HTERT RPE-1 (cell line): Measurements from ENCODE around the gene IL1RAPL2.

ENCODE experiments used
- in situ Hi-C: fragments of 300-500 bp; cut with MboI; formaldehyde crosslinking; loops from 4 replicates; pipeline ENCODE4 v1.14.3; 2020; ENCODE audit warnings: low sequenced_read_pairs

IL1RAPL2 gene

GRCh38 chrX:105349476-105349875, 783.5 kb downstream of the IL1RAPL2 start:
- in situ Hi-C loops = no loop called here

- in situ Hi-C loops = no loop called here
Measured at GRCh38 chrX:105375816-105376215, 809.8 kb downstream of the IL1RAPL2 start.

GRCh38 chrX:105424729-105425128, 858.7 kb downstream of the IL1RAPL2 start:
- in situ Hi-C loops = no loop called here

GRCh38 chrX:105451401-105451800, 885.4 kb downstream of the IL1RAPL2 start:
- in situ Hi-C loops = no loop called here

GRCh38 chrX:105458846-105459245, 892.8 kb downstream of the IL1RAPL2 start:
- in situ Hi-C loops = no loop called here

GRCh38 chrX:105460376-105460775, 894.4 kb downstream of the IL1RAPL2 start:
- in situ Hi-C loops = no loop called here

- in situ Hi-C loops = no loop called here
Measured at GRCh38 chrX:105461016-105461415, 895.0 kb downstream of the IL1RAPL2 start.

GRCh38 chrX:105462186-105462585, 896.2 kb downstream of the IL1RAPL2 start:
- in situ Hi-C loops = no loop called here

GRCh38 chrX:105463473-105463872, 897.5 kb downstream of the IL1RAPL2 start:
- in situ Hi-C loops = no loop called here

GRCh38 chrX:105464618-105465017, 898.6 kb downstream of the IL1RAPL2 start:
- in situ Hi-C loops = no loop called here

- in situ Hi-C loops = no loop called here
Measured at GRCh38 chrX:105468741-105469140, 902.7 kb downstream of the IL1RAPL2 start.

- in situ Hi-C loops = no loop called here
Measured at GRCh38 chrX:105471597-105471996, 905.6 kb downstream of the IL1RAPL2 start.

GRCh38 chrX:105475801-105476200, 909.8 kb downstream of the IL1RAPL2 start:
- in situ Hi-C loops = no loop called here

GRCh38 chrX:105477351-105477750, 911.4 kb downstream of the IL1RAPL2 start:
- in situ Hi-C loops = no loop called here

GRCh38 chrX:105480646-105481310, 914.8 kb downstream of the IL1RAPL2 start:
- in situ Hi-C loops = no loop called here

GRCh38 chrX:105483011-105483410, 917.0 kb downstream of the IL1RAPL2 start:
- in situ Hi-C loops = no loop called here

- in situ Hi-C loops = no loop called here
Measured at GRCh38 chrX:105488716-105489115, 922.7 kb downstream of the IL1RAPL2 start.

- in situ Hi-C loops = no loop called here
Measured at GRCh38 chrX:105495376-105495775, 929.4 kb downstream of the IL1RAPL2 start.

GRCh38 chrX:105502336-105502735, 936.3 kb downstream of the IL1RAPL2 start:
- in situ Hi-C loops = no loop called here

GRCh38 chrX:105515561-105515960, 949.6 kb downstream of the IL1RAPL2 start:
- in situ Hi-C loops = no loop called here

GRCh38 chrX:105526431-105526830, 960.4 kb downstream of the IL1RAPL2 start:
- in situ Hi-C loops = no loop called here

- in situ Hi-C loops = no loop called here
Measured at GRCh38 chrX:105527759-105528158, 961.8 kb downstream of the IL1RAPL2 start.

- in situ Hi-C loops = no loop called here
Measured at GRCh38 chrX:105533951-105534350, 968.0 kb downstream of the IL1RAPL2 start.
